HG03457 (cell line): ENCODE data around the gene FCRL6.

Experiments used
- ATAC-seq: cut with Tn5 transposase; IDR thresholded peaks from one replicate; pipeline ENCODE4 v1.9.1; 2021; ENCODE audit warnings: moderate number of reproducible peaks; ENCODE audit not compliant: unreplicated experiment

The FCRL6 gene

DNA sequence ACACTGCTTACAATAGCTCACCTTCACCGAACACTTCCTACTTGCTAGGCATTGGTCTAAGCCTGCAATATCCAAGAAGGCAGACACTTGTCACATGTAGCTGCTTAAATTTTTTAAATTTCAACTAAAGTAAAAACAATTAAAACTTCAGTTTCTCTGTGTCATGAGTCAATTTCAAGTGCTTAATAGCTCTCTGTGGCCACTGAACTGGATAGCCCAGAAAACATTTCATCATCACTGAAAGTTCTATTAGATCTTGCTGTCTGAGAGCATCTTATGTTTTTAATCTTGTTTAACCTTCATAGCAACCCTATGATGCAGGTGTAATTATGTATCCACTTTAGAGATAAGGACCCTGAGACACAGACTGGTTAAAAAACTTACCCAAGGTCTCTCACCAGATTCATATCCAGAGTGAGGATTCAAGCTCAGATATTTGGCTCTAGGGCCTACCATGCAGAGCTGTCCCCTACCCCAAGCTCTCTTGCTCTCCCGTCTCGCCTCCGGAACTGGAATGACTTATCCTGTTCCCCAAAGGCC lies 2.6 kb upstream of the FCRL6 start:
- ATAC-seq, result no peak

DNA sequence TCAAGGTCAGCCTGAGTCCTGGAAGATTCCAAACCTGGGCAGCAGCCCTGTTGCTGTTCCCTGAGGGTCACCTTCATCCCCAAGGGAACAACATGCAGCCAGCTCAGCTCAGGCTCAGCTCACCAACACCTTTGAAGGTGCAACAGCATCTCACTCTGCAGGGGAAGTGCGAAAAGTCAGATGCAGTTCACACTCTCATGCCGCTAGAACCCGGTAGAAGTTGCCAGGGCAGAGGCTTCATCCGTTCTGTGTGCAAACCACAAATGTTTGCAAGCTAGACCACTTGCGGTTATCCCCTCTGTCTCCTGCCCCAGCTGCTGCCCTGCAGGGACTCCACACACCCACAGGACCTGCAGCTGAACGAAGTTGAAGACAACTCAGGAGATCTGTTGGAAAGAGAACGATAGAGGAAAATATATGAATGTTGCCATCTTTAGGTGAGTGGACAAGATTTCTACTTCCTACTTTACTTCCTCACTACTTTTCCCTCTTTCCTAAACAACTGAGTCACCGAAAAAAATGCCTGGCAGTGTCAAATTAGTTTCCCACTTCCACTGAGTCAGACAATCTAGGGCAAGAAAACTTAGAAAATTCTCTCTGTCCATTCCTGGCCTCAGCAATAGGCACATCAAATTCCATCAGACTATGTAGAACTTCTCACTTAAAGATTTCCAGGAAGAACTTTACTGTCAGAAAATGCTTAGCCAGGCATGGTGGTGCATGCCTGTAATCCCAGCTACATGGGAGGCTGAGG lies 1.8 kb upstream of the FCRL6 start:
- ATAC-seq, result no peak

DNA sequence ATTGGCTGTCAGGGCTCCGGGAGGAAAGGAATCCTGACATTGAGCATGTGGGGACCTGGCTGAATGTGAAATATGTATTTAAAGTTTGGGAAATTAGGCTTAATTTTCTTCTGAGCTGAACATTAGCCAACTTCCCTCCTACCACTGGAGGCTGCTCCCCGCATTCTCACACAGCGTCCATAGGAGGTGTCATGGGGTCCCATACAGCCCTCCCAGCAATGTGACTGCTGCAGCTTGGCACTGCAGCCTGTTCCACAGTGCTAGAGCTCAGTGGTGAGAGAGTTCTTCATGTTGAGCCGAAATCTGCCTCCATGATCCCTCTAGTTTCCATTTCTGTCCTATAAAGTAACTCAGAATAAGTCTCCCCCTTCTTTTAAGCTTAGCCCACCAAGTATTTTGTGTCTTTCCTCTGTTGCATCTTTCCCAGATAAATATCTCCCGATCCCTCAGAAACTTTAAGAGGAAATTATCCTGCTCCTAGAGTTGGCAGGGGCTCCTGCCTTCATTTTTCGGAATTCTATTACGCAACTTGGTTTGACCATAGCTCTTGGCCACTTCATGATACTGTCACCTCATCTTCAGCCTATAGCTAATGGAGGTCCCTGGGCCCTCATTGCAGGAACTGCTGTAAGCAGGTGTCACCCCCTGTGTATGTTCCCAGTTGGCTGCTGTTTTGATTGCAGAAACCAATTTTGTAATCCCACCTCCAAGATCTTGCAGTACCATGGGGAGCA lies 2.0 kb downstream of the FCRL6 start:
- no peak for ATAC-seq

DNA sequence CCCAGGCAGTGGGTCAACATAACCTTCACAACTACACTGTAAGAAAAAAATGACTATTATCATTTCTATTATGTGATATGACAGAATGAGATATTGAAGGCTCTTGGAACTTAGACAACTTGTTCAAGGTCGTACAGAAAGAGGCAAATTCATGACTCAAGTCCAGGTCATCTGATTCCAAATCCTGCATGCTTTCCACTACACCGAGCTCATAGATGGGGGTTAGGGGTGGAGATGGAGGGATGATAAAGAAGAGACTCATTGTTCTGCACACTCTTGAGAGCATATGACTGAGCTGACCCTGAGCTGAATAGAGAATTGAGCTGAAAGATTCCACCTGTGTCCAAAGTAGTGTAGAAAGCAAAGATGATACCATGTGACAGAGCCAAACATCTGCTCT lies 2.8 kb downstream of the FCRL6 start:
- ATAC-seq, result no peak

DNA sequence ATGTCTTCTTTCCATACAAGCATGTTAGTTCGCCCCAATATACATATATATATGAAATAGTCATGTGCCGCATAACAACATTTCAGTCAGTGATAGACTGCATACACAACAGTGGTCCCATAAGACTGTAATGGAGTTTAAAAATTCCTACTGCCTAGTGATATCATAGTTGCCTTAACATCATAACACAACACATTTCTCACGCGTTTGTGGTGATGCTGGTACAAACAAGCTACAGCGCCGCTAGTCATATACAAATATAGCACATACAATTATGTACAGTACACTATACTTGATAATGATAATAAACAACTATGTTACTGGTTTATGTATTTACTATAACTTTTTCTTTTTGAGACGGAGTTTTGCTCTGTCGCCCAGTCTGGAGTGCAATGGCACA lies 13.8 kb downstream of the FCRL6 start:
- ATAC-seq, result no peak

DNA sequence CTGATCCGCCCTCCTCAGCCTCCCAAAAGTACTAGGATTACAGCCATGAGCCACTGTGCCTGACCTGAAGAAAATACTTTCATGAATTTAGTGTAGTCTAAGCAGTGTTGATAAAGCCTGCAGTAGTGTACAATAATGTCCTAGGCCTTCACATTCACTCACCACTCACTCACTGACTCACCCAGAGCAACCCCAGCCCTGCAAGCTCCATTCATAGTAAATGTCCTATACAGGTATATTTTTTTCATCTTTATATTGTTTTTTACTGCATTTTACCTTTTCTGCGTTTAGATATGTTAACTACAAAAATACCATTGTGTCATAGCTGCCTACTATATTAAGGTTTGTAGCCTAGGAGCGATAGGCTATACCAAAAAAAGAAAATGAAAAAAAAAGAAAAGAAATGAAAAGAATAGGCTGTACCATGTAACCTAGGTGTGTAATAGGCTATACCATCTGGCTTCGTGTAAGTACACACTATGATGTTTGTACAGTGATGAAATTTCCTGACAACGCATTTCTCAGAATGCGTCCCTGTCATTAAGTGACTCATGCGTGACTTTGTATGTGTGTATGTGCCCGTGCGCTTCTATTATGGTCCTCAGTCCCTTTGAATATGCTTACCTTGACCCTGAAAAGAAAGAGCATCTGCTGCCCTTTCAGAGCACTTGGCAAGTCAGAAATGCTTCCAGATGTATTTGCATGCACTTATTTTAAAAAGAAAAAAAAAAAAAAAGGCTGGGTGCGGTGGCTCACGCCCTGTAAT lies 15.3 kb downstream of the FCRL6 start:
- no peak for ATAC-seq

DNA sequence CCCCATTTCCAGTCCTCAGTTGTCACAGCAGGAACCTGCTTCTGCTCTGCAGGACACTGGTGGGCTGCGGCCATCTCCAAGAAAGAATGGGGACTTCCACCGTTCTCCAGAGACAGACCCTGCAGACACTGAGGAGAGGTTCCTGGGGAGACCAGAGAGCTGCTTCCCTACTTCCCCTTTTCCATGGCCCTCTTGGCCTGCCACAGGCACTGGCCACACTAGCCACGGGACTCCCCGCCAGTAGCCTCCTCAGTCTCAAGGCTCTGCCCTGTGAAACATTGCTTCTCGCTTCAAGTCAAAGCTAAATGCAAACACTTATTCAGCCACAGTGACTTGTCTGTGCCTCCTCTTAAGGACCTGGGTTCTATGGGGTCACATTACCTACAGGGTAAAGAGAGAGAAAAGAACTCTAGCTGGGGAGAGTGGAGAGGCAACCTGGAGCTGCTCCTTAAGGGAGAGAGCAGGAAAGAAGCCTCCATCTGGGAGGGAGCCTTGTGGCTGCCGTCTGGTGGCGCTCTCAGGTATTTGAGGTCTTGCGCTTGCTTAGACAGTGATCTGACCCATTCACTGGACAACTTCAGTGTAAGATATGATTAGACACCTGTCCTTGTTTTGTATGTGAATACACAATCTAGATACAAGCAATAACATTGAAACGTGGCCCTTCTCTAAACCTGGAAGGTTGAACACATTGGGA lies 19.2 kb downstream of the FCRL6 start:
- ATAC-seq, result no peak

DNA sequence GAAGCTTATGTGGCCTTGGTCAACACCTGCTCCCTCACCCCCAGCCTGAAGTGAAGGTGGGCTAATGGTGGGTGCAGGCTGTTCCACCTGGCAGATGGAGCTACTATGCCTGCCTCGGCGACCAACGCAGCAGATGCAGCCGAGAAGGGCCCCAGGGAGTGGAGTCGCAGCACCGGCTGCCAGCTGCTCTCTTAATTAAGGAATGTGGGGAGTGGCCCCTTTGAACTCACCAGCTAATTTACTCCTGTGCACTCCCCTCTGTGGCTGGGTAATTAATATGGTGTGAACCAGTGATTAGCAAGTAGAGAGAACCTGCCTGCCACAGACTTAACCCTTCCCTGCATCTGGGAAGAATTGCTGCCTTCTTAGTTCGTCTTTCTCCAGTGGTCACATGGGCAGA lies 21.2 kb downstream of the FCRL6 start:
- ATAC-seq, result no peak

DNA sequence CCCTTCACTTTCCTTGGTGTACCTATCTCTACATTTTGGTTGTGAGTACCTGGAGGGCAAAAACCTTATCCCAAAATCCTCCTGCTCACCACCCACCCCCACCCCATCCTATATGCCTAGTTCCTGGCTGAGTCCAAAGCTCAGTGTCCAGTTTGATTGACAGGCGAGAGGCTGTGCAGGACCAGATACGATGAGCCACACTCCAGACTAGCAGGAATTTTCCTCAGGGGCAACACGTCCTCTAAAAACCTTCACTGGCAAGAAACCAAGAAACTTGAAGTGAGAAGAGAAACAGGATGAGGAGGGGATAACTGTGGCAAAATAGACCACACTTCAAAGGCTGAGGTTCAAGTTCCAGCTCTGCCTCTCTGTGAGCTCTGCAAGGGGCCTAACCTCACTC lies 23.4 kb downstream of the FCRL6 start:
- ATAC-seq, result no peak

DNA sequence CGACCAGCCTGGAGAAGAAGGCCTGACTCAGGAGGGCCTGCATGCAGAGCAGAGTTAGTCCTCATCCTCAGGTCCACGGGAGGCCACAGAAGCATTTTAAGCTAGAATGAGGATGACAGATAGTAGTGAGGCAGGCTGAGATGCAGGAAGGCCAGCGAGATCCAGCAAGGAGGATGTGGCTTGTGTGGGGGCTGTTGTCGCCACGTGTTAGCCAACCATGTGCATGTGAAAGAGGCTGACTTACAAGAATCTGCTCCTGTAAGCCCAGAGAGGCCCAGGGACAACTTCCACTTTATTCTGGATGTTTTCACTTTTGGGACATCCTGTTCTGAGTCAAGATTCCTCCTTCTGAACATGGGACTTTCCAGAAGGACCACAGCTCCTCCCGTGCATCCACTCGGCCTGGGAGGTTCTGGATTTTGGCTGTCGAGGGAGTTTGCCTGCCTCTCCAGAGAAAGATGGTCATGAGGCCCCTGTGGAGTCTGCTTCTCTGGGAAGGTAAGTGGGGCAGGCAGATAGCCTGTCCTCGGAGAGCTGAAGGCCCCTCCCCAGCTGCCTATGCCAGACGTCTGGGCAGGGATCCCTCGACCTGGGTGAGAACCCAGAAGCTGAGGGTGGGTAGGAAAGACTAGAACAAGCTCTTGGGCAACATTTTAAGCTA lies 24.4 kb downstream of the FCRL6 start, which contains the start of gene SLAMF8:
TSS of gene SLAMF8 (plus strand) at position 433 of the 661 bp plus-strand sequence. CDS start at position 459, 26 bp downstream.
- ATAC-seq, result peak; percentile 49

DNA sequence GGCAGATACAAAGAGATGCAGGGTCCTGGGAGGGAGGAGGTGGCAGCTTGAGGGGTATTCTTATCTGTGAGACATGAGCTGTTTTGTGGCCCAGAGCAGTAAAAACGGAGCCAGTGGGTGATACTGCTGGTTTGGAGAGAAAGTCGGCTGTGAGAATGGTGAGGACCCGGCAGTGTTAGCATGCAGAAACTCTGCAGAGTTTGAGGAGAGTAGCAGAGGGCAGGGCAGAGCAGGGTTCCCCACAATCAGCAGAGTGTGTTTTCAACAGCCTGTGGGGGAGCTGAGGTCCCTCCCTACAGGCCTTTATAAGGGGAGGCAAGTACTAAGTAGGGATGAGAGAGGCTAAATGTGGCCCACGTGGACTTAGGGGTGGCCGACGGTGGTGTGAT lies 24.9 kb downstream of the FCRL6 start:
- no peak for ATAC-seq

DNA sequence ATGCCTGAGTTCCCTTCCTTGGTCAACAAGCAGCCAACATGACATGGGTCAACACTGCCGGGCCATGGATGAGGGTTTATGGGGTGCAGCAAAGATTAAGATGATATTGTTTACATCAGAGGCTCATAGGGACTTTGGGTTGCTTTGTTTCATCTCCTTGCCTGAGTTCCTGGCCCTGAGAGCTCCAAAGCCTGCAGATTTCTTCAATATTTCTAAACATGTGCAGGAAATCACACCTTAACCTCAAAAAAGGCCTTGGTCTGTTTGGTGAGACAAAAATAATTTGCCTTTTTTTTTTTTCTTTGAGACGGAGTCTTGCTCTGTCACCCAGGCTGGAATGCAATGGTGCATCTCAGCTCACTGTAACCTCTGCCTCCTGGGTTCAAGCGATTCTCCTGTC lies 25.4 kb downstream of the FCRL6 start:
- no peak for ATAC-seq

DNA sequence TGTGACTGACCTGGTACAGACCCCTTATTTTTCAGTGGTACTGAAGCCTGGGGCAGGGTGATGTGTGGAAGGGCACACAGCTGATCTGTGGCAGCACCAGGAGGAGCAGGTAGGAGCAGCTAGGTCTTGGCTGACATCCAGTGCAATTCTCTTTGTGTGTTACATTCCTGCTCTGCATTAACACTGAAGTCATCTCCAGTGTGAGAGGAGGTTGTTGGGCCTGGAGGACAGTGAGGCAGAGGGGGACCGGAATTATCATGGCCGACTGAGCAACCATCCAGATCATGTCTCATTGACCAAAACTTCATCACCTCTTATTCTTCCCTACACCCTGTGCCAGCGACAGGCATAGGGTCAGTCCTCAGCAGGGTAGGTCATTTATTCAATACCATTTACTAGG lies 26.0 kb downstream of the FCRL6 start:
- no peak for ATAC-seq

DNA sequence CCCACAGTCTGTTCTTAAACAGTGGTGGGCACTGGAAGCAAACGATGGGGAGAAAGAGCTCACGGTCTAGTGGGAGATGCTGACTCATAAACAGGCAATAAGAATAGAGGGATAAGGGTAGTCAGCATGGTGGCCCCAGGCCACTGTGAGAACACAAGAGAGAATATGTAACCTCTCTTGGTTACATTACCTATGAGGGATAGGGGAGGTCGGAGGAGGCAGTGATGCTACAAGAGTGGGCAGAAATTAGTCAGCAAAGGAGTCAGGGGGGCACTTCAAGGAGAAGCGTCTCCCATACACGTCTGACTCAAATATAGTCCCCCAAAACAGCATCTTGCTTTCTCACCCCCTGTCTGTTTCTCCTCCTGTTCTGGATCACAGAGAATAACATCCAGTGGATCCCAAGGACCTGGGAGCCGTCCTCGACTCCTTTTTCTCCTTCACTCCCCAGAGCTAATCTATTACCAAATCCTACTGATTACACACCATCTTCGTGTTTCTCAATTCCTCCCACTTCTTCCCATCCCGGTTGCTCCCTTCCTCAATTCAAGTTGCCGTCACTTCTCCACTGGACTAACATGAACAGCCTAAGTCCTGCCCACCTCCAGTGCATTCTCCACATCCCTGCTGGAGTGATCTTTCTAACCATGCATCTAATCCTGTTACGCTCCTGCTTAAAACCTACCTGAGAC lies 26.6 kb downstream of the FCRL6 start:
- ATAC-seq, result no peak

DNA sequence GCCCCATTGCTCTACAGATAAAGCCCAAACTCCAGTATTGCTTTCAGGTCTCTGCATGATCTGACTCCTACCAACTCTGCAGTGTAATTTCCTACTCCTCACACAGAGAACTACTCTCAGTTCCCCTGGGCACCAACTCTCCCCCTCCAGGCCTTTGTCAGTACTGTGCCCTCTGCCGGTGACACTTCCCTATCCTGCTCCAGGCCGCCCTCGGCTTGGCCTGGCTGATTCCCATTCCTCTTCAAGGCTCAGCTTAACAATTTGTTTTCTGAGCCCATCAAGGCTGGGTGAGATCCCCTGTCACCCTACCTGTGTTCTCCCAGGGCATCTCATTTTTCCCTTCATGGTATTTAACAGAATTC lies 27.1 kb downstream of the FCRL6 start:
- ATAC-seq, result no peak

DNA sequence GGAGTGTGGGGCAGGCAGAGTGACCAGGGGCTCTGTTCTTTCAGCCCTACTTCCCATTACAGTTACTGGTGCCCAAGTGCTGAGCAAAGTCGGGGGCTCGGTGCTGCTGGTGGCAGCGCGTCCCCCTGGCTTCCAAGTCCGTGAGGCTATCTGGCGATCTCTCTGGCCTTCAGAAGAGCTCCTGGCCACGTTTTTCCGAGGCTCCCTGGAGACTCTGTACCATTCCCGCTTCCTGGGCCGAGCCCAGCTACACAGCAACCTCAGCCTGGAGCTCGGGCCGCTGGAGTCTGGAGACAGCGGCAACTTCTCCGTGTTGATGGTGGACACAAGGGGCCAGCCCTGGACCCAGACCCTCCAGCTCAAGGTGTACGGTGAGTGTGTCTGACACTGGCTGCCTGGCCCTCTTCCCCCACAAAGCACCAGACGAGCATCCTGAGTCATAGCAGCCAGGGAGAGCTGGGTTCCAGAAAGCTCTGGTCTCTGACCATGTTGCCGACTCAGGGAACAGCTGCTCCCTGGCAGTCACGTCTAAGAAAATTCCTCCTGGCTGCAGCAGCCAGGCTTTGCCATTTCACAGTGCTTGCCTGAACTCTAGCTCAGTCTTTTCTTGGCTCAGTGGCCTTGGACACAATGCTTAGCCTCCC lies 27.8 kb downstream of the FCRL6 start:
- ATAC-seq, result no peak

DNA sequence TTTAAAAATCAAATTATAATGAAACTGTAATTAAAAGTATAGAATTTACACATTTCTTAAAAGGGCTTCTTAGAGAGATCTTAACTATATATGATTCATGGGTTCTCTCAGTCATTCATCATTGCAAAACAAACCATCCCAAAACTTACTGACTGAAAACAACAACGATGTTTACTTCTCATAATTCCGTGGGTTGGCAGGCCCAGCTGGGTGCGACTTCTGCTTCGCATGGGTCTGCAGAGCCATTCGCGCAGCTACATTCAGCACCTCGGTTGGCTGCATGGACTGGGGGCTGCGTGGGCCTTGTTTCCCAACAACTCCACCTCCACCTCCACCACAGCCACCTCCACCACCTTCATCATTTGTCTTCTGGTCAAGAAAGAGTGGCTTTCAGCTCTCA lies 28.6 kb downstream of the FCRL6 start:
- ATAC-seq, result no peak

DNA sequence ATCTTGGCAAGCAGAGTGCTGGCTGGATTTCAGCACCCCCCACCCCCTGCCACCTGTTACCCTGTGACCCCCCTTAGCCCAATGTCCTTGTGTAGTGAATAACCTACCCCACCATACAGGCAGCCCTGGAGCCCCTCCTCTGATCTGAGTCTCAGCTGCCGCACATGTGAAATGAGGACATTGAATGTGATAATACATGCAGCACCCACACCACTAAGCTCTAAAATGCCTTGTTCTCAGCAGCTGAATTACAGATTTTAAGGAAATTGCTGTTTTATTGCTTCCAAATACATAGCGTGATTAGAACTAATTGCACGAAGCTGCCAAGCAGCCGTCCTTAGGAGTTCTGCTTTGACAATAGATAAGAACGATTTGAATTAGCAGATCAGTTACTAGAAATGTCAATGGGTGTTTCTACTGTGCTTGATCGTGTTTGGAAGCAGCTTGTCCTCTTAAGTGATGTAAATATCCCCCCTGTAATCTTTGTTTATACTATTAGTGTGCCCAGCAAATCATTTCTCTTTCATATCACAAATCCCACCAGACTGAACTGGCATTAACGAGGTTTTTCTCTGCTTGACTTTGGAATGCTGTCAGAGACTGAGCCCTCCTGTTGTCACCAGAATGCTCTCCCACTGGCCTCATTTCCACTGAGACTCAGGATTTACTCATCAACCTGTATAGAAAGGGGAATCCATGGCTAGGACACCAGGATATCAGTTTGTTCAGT lies 29.4 kb downstream of the FCRL6 start:
- ATAC-seq, result no peak

DNA sequence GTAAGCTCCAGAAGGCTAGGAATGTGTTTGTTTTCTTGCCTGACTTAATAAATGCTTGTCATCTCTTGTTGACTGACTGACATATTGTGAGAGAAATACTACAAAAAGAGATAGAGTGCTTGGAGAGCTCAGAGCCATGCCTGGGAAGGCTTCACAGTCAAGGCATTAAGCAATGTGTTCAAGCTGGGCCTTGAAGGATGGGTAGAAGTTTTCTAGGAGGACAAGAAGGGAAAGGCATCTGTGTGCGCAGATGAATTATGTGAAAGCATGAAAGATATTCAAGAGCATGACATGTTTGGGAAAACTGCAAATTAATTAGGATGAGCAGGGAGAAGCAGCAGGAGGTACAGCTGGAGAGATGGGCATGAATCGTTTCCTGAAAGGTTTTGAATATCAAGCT lies 30.1 kb downstream of the FCRL6 start:
- ATAC-seq, result no peak
